GM12878 (cell line): ENCODE results near the gene PAX6. TPM values are rescaled to one million over a fixed set of nuclear protein-coding genes. Genes with fewer than 3 reads are reported as not detected.

ENCODE experiments used
- ATAC-seq: fragments of 200-7000 bp; cut with Tn5 transposase; 3 replicates; pipeline ENCODE4 v1.9.1; 2020; ENCODE audit warnings: mild to moderate bottlenecking, moderate library complexity
- BruUV-seq: library from RNA; stranded (reverse); fragments of 400-500 nt; replicated peaks from 2 replicates; lab custom pipeline; 2021; lab: Mats Ljungman, UMichigan
- CTCF ChIA-PET: fragments of 300-600 bp; sonication (Branson Sonifier 250); formaldehyde crosslinking; extraction: SDS; loops from one replicate; lab custom pipeline; 2021; ENCODE audit warnings: inconsistent platforms; lab: Yijun Ruan, JAX
- POLR2A ChIA-PET: fragments of 350-600 bp; formaldehyde crosslinking; extraction: SDS; loops from one replicate; lab custom pipeline; 2021; ENCODE audit warnings: inconsistent platforms; lab: Charles Lee
- RAD21 ChIA-PET: fragments of 300-600 bp; sonication (Branson Sonifier 250); formaldehyde crosslinking; loops from one replicate; lab custom pipeline; 2023; ENCODE audit warnings: antibody characterized with exemption; ENCODE audit not compliant: unreplicated experiment; lab: Charles Lee
- SMC1A ChIA-PET: fragments of 300-600 bp; sonication (Branson Sonifier 250); formaldehyde crosslinking; loops from one replicate; lab custom pipeline; 2023; ENCODE audit not compliant: unreplicated experiment, uncharacterized antibody; lab: Charles Lee
- DNase-seq: peaks from one replicate; pipeline ENCODE4 v3.0.0-alpha.2; 2011; ENCODE audit warnings: low read depth, low spot score
- FAIRE-seq: peaks from 3 replicates; lab custom pipeline; 2011; peaks lifted over from hg19 to GRCh38; lab: Jason Lieb, UNC
- H2AFZ ChIP-seq: 2 replicates; pipeline ENCODE4 v1.6.0; 2011; ENCODE audit warnings: low read depth, low read length, control low read depth; ENCODE audit not compliant: control insufficient read depth
- H3K27ac ChIP-seq: 2 replicates; pipeline ENCODE4 v1.5.1; 2011; ENCODE audit warnings: control low read depth; ENCODE audit not compliant: control insufficient read depth, insufficient read depth
- H3K27me3 ChIP-seq, 2 experiments: replicated peaks in 1 of 2; 2 replicates each; pipeline versions ENCODE4 v1.6.0 to v1.6.1; 2011; ENCODE audit warnings: low read length in 1 of 2; ENCODE audit not compliant: control insufficient read depth in 2 of 2, insufficient read depth in 2 of 2
- H3K36me3 ChIP-seq, 2 experiments: 2 replicates each; pipeline ENCODE4 v1.5.1; 2011; ENCODE audit warnings: low read length in 1 of 2; ENCODE audit not compliant: control insufficient read depth in 2 of 2, insufficient read depth in 2 of 2
- H3K4me1 ChIP-seq: 2 replicates; pipeline ENCODE4 v1.6.1; 2011; ENCODE audit warnings: mild to moderate bottlenecking, low read length, moderate library complexity, mixed read lengths; ENCODE audit not compliant: control insufficient read depth, insufficient read depth
- H3K4me2 ChIP-seq: 2 replicates; pipeline ENCODE4 v1.6.0; 2011; ENCODE audit warnings: control low read depth; ENCODE audit not compliant: control insufficient read depth, insufficient read depth
- H3K4me3 ChIP-seq: fragments of 200-600 bp; sonication (generic); 2 replicates; pipeline ENCODE4 v1.5.1; 2016
- H3K79me2 ChIP-seq: 2 replicates; pipeline ENCODE4 v1.6.0; 2011; ENCODE audit warnings: low read length; ENCODE audit not compliant: control insufficient read depth, insufficient read depth
- H3K9ac ChIP-seq: 2 replicates; pipeline ENCODE4 v1.8.0; 2011; ENCODE audit warnings: low read length, control low read depth, mixed read lengths; ENCODE audit not compliant: control insufficient read depth, insufficient read depth
- H3K9me3 ChIP-seq: replicated peaks from 3 replicates; pipeline ENCODE4 v1.5.1; 2011; ENCODE audit warnings: mild to moderate bottlenecking, low read length; ENCODE audit not compliant: control insufficient read depth, insufficient read depth
- H4K20me1 ChIP-seq: 2 replicates; pipeline ENCODE4 v1.6.0; 2011; ENCODE audit not compliant: control insufficient read depth, insufficient read depth
- CHD1 ChIP-seq: IDR thresholded peaks from 2 replicates; pipeline ENCODE4 v1.6.1; 2012; ENCODE audit warnings: low read depth, low read length, improper control_type of control experiment
- GATAD2B ChIP-seq: fragments of 450-650 bp; conservative IDR thresholded peaks from 2 replicates; pipeline ENCODE4 v1.6.1; 2017; ENCODE audit warnings: low read depth, mild to moderate bottlenecking, moderate library complexity
- HDAC6 ChIP-seq: fragments of 200-600 bp; sonication (generic); IDR thresholded peaks from one replicate; pipeline ENCODE4 v1.8.0; 2017; ENCODE audit warnings: antibody characterized with exemption; ENCODE audit not compliant: unreplicated experiment
- STAT1 ChIP-seq: fragments of 450-650 bp; conservative IDR thresholded peaks from 2 replicates; pipeline ENCODE4 v1.6.1; 2014; ENCODE audit warnings: antibody characterized with exemption, mild to moderate bottlenecking
- SUZ12 ChIP-seq: fragments of 200-600 bp; sonication (generic); IDR thresholded peaks from one replicate; pipeline ENCODE4 v1.6.1; 2018; ENCODE audit warnings: antibody characterized with exemption, mild to moderate bottlenecking; ENCODE audit not compliant: unreplicated experiment
- ZNF217 ChIP-seq: fragments of 450-650 bp; IDR thresholded peaks from 2 replicates; pipeline ENCODE4 v1.6.1; 2017; ENCODE audit warnings: antibody characterized with exemption, mild to moderate bottlenecking
- WGBS: methylation state at CpG from one replicate; pipeline ENCODE4 v1.1.6; 2016; ENCODE audit warnings: low lambda C conversion rate; ENCODE audit not compliant: insufficient replicate concordance, insufficient coverage; ENCODE audit errors: missing lambda C conversion rate; 5-methylcytosine and 5-hydroxymethylcytosine counted together
- in situ Hi-C: fragments of 300-500 bp; cut with MboI; formaldehyde crosslinking; loops from 9 replicates; pipeline ENCODE4 v1.14.3; 2018; ENCODE audit warnings: mixed read lengths
- intact Hi-C: fragments of 100-400 bp; cut with micrococcal nuclease; formaldehyde crosslinking; loops from one replicate; pipeline ENCODE4 v1.14.2; 2022; ENCODE audit not compliant: unreplicated experiment
- polyA plus RNA-seq, 11 experiments: library from polyadenylated mRNA; depleted of rRNA in 4 of 11; unstranded in 6 of 11; stranded (reverse) in 5 of 11; fragments of >200 nt; fragmentation: Nextera tagmentation in 4 of 11; fragmentation: Illumina TruSeq in 1 of 11; extraction: Ambion mirVana in 4 of 11; extraction: Trizol in 1 of 11; gene quantifications; 1 replicate in 1 of 11; 2 replicates in 10 of 11; pipeline versions ENCODE4 v1.2.1 to v1.2.3, GENCODE V29; 2011 to 2016; ENCODE audit warnings: inconsistent platforms in 2 of 11, missing spikeins in 2 of 11, low read depth in 1 of 11
- total RNA-seq, 4 experiments: library from RNA; depleted of rRNA in 3 of 4; stranded (reverse); fragments of >200 nt in 3 of 4; fragmentation: Illumina TruSeq in 1 of 4; extraction: Trizol in 1 of 4; gene quantifications; 2 replicates each; pipeline versions ENCODE4 v1.2.1 to v1.2.3, GENCODE V29; 2013 to 2021
- TF ChIP-seq, protein P1 (sequence below): fragments of 450-650 bp; IDR thresholded peaks from 2 replicates; pipeline ENCODE4 v1.6.1; 2016; ENCODE audit warnings: mild to moderate bottlenecking
- TF ChIP-seq, protein P2 (sequence below): fragments of 450-650 bp; IDR thresholded peaks from 2 replicates; pipeline ENCODE4 v1.6.1; 2017; ENCODE audit warnings: mild to moderate bottlenecking, moderate library complexity
- TF ChIP-seq, protein P3 (sequence below): IDR thresholded peaks from 2 replicates; pipeline ENCODE4 v1.6.1; 2012; ENCODE audit warnings: mild to moderate bottlenecking, low read depth, low read length

Gene PAX6
- total and polyA plus RNA-seq, 10 of the 15 experiments (the other 5 are each of a cell fraction or from before 2014, with no cell fraction given) = 0.06 to 0.26 (median 0.10) TPM; not detected in 3

DNA sequence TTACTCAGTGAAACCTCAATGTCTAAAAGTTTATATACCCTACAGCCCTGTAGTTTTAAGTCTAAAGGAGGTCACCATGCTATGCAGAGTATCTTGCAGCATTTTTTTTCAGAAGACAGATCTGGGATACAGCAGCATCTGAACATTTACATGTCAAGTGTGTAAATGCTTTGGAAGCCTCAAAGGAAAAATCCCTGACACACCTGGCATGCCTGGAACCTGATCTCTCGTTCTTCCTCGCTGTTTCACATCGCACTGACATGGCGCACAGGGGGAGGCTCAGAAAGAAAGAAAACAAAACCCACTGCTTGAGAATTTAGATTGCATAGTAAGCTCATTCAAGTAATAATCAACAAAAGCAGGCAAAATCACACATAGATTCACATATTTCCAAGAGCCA is 31.0 kb downstream of the PAX6 start:
- H4K20me1 ChIP-seq = no peaks in the 10 kb centered on the region
- FAIRE-seq = no peak
- H3K27me3 ChIP-seq = no peaks in the 10 kb centered on the region
- no peak overlapping the region for H3K4me2 ChIP-seq
- no peak overlapping the region for H2AFZ ChIP-seq
- SMC1A ChIA-PET = no interaction called here
- no peak overlapping the region for H3K4me3 ChIP-seq
- TF ChIP-seq, protein P1, sequence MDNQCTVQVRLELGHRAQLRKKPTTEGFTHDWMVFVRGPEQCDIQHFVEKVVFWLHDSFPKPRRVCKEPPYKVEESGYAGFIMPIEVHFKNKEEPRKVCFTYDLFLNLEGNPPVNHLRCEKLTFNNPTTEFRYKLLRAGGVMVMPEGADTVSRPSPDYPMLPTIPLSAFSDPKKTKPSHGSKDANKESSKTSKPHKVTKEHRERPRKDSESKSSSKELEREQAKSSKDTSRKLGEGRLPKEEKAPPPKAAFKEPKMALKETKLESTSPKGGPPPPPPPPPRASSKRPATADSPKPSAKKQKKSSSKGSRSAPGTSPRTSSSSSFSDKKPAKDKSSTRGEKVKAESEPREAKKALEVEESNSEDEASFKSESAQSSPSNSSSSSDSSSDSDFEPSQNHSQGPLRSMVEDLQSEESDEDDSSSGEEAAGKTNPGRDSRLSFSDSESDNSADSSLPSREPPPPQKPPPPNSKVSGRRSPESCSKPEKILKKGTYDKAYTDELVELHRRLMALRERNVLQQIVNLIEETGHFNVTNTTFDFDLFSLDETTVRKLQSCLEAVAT = no peak
- TF ChIP-seq STAT1 = no peak
- TF ChIP-seq GATAD2B = no peak
- TF ChIP-seq SUZ12 = no peak
- no peak for TF ChIP-seq ZNF217
- TF ChIP-seq, protein P2, sequence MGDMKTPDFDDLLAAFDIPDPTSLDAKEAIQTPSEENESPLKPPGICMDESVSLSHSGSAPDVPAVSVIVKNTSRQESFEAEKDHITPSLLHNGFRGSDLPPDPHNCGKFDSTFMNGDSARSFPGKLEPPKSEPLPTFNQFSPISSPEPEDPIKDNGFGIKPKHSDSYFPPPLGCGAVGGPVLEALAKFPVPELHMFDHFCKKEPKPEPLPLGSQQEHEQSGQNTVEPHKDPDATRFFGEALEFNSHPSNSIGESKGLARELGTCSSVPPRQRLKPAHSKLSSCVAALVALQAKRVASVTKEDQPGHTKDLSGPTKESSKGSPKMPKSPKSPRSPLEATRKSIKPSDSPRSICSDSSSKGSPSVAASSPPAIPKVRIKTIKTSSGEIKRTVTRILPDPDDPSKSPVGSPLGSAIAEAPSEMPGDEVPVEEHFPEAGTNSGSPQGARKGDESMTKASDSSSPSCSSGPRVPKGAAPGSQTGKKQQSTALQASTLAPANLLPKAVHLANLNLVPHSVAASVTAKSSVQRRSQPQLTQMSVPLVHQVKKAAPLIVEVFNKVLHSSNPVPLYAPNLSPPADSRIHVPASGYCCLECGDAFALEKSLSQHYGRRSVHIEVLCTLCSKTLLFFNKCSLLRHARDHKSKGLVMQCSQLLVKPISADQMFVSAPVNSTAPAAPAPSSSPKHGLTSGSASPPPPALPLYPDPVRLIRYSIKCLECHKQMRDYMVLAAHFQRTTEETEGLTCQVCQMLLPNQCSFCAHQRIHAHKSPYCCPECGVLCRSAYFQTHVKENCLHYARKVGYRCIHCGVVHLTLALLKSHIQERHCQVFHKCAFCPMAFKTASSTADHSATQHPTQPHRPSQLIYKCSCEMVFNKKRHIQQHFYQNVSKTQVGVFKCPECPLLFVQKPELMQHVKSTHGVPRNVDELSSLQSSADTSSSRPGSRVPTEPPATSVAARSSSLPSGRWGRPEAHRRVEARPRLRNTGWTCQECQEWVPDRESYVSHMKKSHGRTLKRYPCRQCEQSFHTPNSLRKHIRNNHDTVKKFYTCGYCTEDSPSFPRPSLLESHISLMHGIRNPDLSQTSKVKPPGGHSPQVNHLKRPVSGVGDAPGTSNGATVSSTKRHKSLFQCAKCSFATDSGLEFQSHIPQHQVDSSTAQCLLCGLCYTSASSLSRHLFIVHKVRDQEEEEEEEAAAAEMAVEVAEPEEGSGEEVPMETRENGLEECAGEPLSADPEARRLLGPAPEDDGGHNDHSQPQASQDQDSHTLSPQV = no peak
- TF ChIP-seq CHD1 = no peak
- no peak for TF ChIP-seq HDAC6
- TF ChIP-seq, protein P3, sequence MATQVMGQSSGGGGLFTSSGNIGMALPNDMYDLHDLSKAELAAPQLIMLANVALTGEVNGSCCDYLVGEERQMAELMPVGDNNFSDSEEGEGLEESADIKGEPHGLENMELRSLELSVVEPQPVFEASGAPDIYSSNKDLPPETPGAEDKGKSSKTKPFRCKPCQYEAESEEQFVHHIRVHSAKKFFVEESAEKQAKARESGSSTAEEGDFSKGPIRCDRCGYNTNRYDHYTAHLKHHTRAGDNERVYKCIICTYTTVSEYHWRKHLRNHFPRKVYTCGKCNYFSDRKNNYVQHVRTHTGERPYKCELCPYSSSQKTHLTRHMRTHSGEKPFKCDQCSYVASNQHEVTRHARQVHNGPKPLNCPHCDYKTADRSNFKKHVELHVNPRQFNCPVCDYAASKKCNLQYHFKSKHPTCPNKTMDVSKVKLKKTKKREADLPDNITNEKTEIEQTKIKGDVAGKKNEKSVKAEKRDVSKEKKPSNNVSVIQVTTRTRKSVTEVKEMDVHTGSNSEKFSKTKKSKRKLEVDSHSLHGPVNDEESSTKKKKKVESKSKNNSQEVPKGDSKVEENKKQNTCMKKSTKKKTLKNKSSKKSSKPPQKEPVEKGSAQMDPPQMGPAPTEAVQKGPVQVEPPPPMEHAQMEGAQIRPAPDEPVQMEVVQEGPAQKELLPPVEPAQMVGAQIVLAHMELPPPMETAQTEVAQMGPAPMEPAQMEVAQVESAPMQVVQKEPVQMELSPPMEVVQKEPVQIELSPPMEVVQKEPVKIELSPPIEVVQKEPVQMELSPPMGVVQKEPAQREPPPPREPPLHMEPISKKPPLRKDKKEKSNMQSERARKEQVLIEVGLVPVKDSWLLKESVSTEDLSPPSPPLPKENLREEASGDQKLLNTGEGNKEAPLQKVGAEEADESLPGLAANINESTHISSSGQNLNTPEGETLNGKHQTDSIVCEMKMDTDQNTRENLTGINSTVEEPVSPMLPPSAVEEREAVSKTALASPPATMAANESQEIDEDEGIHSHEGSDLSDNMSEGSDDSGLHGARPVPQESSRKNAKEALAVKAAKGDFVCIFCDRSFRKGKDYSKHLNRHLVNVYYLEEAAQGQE = no peak
- TF ChIP-seq, all 136 proteins: peak for 0
- no peak for ATAC-seq
- Histone ChIP-seq H3K27ac (no peak overlapping the region), H3K9me3 (no peaks in the 10 kb centered on the region), H3K9ac (no peak overlapping the region), H3K4me1 (no peaks in the 10 kb centered on the region), H3K79me2 (no peaks in the 10 kb centered on the region), H3K36me3 (no peaks in the 10 kb centered on the region)
- in situ Hi-C loops (no loop called here), intact Hi-C loops (no loop called here)
- RAD21 ChIA-PET = no interaction called here
- BruUV-seq = no TSS peak
- POLR2A ChIA-PET = interaction anchor here (0.6 kb wide), 1 partner anchor 9 kb away, joined by 4 read pairs; no protein-coding TSS in a partner anchor
- CTCF ChIA-PET = no interaction called here
- no peak for DNase-seq
- 93% methylated on average over 4 of the region's 4 CpGs for WGBS
